Mesenchymal stem cell (in vitro differentiated cells and primary cell): ENCODE results near the gene SPATA24.

Experiments used
- DNase-seq: peaks from one replicate; pipeline ENCODE4 v3.0.0-alpha.2; 2013
- H2AFZ ChIP-seq: one replicate; pipeline ENCODE4 v1.6.1; 2013; ENCODE audit warnings: low read depth, mild to moderate bottlenecking, control low read depth, inconsistent platforms, low read length, moderate library complexity
- H2AK5ac ChIP-seq: 2 replicates; pipeline ENCODE4 v1.6.1; 2013; ENCODE audit warnings: low read length, moderate library complexity, mild to moderate bottlenecking, inconsistent platforms; ENCODE audit not compliant: severe bottlenecking
- H2BK120ac ChIP-seq: one replicate; pipeline ENCODE4 v1.6.1; 2013; ENCODE audit warnings: low read depth, mild to moderate bottlenecking, inconsistent platforms, low read length, moderate library complexity
- H2BK12ac ChIP-seq, 2 experiments: one replicate each; pipeline ENCODE4 v1.6.1; 2013; ENCODE audit warnings: inconsistent platforms in 2 of 2, low read length in 2 of 2, mild to moderate bottlenecking in 2 of 2, moderate library complexity in 2 of 2, control low read depth in 1 of 2
- H2BK15ac ChIP-seq: one replicate; pipeline ENCODE4 v1.6.1; 2013; ENCODE audit warnings: mild to moderate bottlenecking, low read depth, inconsistent platforms; ENCODE audit not compliant: poor library complexity, severe bottlenecking
- H2BK5ac ChIP-seq: 2 replicates; pipeline ENCODE4 v1.6.1; 2013; ENCODE audit warnings: low read depth, mild to moderate bottlenecking, low read length, control low read depth, inconsistent platforms; ENCODE audit not compliant: poor library complexity, severe bottlenecking
- H3K14ac ChIP-seq, 2 experiments: one replicate each; pipeline ENCODE4 v1.6.1; 2013; ENCODE audit warnings: inconsistent platforms in 2 of 2, low read length in 2 of 2, control low read depth in 1 of 2, mild to moderate bottlenecking in 1 of 2, moderate library complexity in 1 of 2
- H3K18ac ChIP-seq, 2 experiments: one replicate each; pipeline ENCODE4 v1.6.1; 2013; ENCODE audit warnings: inconsistent platforms in 2 of 2, low read length in 2 of 2, control low read depth in 1 of 2, low read depth in 1 of 2, mild to moderate bottlenecking in 1 of 2
- H3K23ac ChIP-seq, 2 experiments: one replicate each; pipeline ENCODE4 v1.6.1; 2013; ENCODE audit warnings: inconsistent platforms in 2 of 2, low read length in 2 of 2, mild to moderate bottlenecking in 2 of 2, moderate library complexity in 2 of 2, control low read depth in 1 of 2
- H3K27ac ChIP-seq: 2 replicates; pipeline ENCODE4 v1.5.1; 2013; ENCODE audit warnings: mild to moderate bottlenecking, moderate library complexity, low read length, control low read depth, inconsistent platforms; ENCODE audit not compliant: poor library complexity, severe bottlenecking
- H3K27me3 ChIP-seq, 2 experiments: 2 replicates each; pipeline versions ENCODE4 v1.6.1 to v1.7.0; 2013; ENCODE audit warnings: low read length in 2 of 2, mild to moderate bottlenecking in 2 of 2, moderate library complexity in 2 of 2, control low read depth in 1 of 2, inconsistent platforms in 1 of 2; ENCODE audit not compliant: control insufficient read depth in 1 of 2, insufficient read depth in 1 of 2
- H3K36me3 ChIP-seq, 2 experiments: 2 replicates each; pipeline versions ENCODE4 v1.6.1 to v1.7.0; 2013; ENCODE audit warnings: low read length in 2 of 2, control low read depth in 1 of 2, inconsistent platforms in 1 of 2, low read depth in 1 of 2, mild to moderate bottlenecking in 1 of 2; ENCODE audit not compliant: insufficient read depth in 2 of 2, control insufficient read depth in 1 of 2
- H3K4ac ChIP-seq, 2 experiments: one replicate each; pipeline ENCODE4 v1.6.1; 2013; ENCODE audit warnings: inconsistent platforms in 2 of 2, low read length in 2 of 2, mild to moderate bottlenecking in 2 of 2, moderate library complexity in 2 of 2, control low read depth in 1 of 2, low read depth in 1 of 2
- H3K4me1 ChIP-seq: 2 replicates; pipeline ENCODE4 v1.6.1; 2013; ENCODE audit warnings: low read depth, low read length, control low read depth; ENCODE audit not compliant: control insufficient read depth, insufficient read depth
- H3K4me2 ChIP-seq: 2 replicates; pipeline ENCODE4 v1.6.1; 2013; ENCODE audit warnings: low read length, mild to moderate bottlenecking, inconsistent platforms; ENCODE audit not compliant: poor library complexity, severe bottlenecking
- H3K4me3 ChIP-seq, 2 experiments: 2 replicates each; pipeline versions ENCODE4 v1.5.1 to v1.7.0; 2013; ENCODE audit warnings: low read length in 2 of 2, mild to moderate bottlenecking in 2 of 2, control low read depth in 1 of 2, low read depth in 1 of 2; ENCODE audit not compliant: insufficient read depth in 1 of 2
- H3K79me1 ChIP-seq: replicated peaks from 2 replicates; pipeline ENCODE4 v1.6.1; 2013; ENCODE audit warnings: mild to moderate bottlenecking, control low read depth, low read length, inconsistent platforms; ENCODE audit not compliant: poor library complexity, severe bottlenecking
- H3K9ac ChIP-seq: 2 replicates; pipeline ENCODE4 v1.7.0; 2013; ENCODE audit warnings: mild to moderate bottlenecking, low read length, moderate library complexity
- H3K9me3 ChIP-seq: 2 replicates; pipeline ENCODE4 v1.7.0; 2013; ENCODE audit warnings: mild to moderate bottlenecking, low read length; ENCODE audit not compliant: control insufficient read depth
- H4K8ac ChIP-seq: one replicate; pipeline ENCODE4 v1.6.1; 2013; ENCODE audit warnings: inconsistent platforms, mild to moderate bottlenecking, low read length, moderate library complexity
- H4K91ac ChIP-seq: one replicate; pipeline ENCODE4 v1.6.1; 2013; ENCODE audit warnings: mild to moderate bottlenecking, low read length, inconsistent platforms
- WGBS: methylation state at CpG from one replicate; pipeline ENCODE4 v1.1.7; 2013; ENCODE audit warnings: mixed read lengths; 5-methylcytosine and 5-hydroxymethylcytosine counted together

SPATA24 gene

GRCh38 chr5:139403418-139403786 is 487 bp downstream of the SPATA24 start:
- peaks cover 7% of the 10 kb centered on the region for H3K4me1 ChIP-seq
- peak overlapping the region; percentile 71 for H3K4me2 ChIP-seq
- H2AK5ac ChIP-seq: peak overlapping the region; percentile 36
- H3K79me1 ChIP-seq: peaks cover 7% of the 10 kb centered on the region
- no peak overlapping the region for H2AFZ ChIP-seq
- peak overlapping the region in 1 of 2 experiments; percentile 42 for H3K4ac ChIP-seq
- H3K18ac ChIP-seq: peak overlapping the region; percentile 11 to 86
- H3K36me3 ChIP-seq: peaks cover 7 to 18% of the 10 kb centered on the region in 2 experiments
- H3K23ac ChIP-seq: no peak overlapping the region
- DNase-seq: no peak
- no peaks in the 10 kb centered on the region for H3K27me3 ChIP-seq
- H4K91ac ChIP-seq: no peak overlapping the region
- H3K4me3 ChIP-seq: peak overlapping the region; percentile 65 to 83
- no peaks in the 10 kb centered on the region for H3K9me3 ChIP-seq
- no peak overlapping the region for H2BK120ac ChIP-seq
- H3K9ac ChIP-seq: peak overlapping the region; percentile 90
- peak overlapping the region in 1 of 2 experiments; percentile 44 for H3K14ac ChIP-seq
- no peak overlapping the region for H2BK5ac ChIP-seq
- peak overlapping the region; percentile 96 for H3K27ac ChIP-seq
- H2BK12ac ChIP-seq: no peak overlapping the region
- H2BK15ac ChIP-seq: no peak overlapping the region
- H4K8ac ChIP-seq: peak overlapping the region; percentile 59
- WGBS: 46% methylated on average over 7 of the region's 7 CpGs

GRCh38 chr5:139402561-139403158 is 1.2 kb downstream of the SPATA24 start:
- Histone ChIP-seq H3K18ac (no peak overlapping the region), H3K9ac (peak overlapping the region; percentile 90), H2BK12ac (no peak overlapping the region), H4K8ac (no peak overlapping the region), H3K36me3 (peaks cover 7 to 18% of the 10 kb centered on the region in 2 experiments), H3K4me1 (peaks cover 7% of the 10 kb centered on the region), H3K23ac (no peak overlapping the region), H3K27ac (no peak overlapping the region), H2BK120ac (no peak overlapping the region), H3K14ac (no peak overlapping the region), H3K4me3 (peak overlapping the region in 1 of 2 experiments; percentile 83), H2AK5ac (no peak overlapping the region), H3K27me3 (no peaks in the 10 kb centered on the region), H3K4ac (no peak overlapping the region), H3K4me2 (no peak overlapping the region), H3K9me3 (no peaks in the 10 kb centered on the region), H2BK5ac (no peak overlapping the region), H2BK15ac (peak overlapping the region; percentile 80), H2AFZ (no peak overlapping the region), H4K91ac (no peak overlapping the region), H3K79me1 (peaks cover 7% of the 10 kb centered on the region)
- DNase-seq: peak; percentile 26
- WGBS: 75% methylated on average over 7 of the region's 7 CpGs

- Histone ChIP-seq H4K91ac (no peak overlapping the region), H3K79me1 (peaks cover 7% of the 10 kb centered on the region), H4K8ac (no peak overlapping the region), H2AFZ (no peak overlapping the region), H3K36me3 (peaks cover 7 to 20% of the 10 kb centered on the region in 2 experiments), H3K18ac (no peak overlapping the region), H3K9me3 (no peaks in the 10 kb centered on the region), H3K27me3 (no peaks in the 10 kb centered on the region), H2BK12ac (no peak overlapping the region), H3K27ac (no peak overlapping the region), H3K4me3 (no peak overlapping the region), H3K4me2 (no peak overlapping the region), H3K4ac (no peak overlapping the region), H3K9ac (no peak overlapping the region), H2BK120ac (no peak overlapping the region), H3K14ac (no peak overlapping the region), H2AK5ac (no peak overlapping the region), H2BK15ac (no peak overlapping the region), H2BK5ac (no peak overlapping the region), H3K23ac (no peak overlapping the region), H3K4me1 (peaks cover 7% of the 10 kb centered on the region)
- no peak for DNase-seq
- WGBS: 96% methylated on average over 8 of the region's 10 CpGs
These were observed 2.3 kb downstream of the SPATA24 start for GRCh38 chr5:139401546-139401945.

- Histone ChIP-seq H3K9ac (no peak overlapping the region), H3K4me1 (peaks cover 15% of the 10 kb centered on the region), H3K36me3 (peaks cover 7 to 20% of the 10 kb centered on the region in 2 experiments), H2BK120ac (no peak overlapping the region), H3K4me2 (no peak overlapping the region), H3K23ac (no peak overlapping the region), H2BK12ac (no peak overlapping the region), H4K91ac (peak overlapping the region; percentile 31), H3K27me3 (peaks cover 7 to 10% of the 10 kb centered on the region in 2 experiments), H3K79me1 (peaks cover 7% of the 10 kb centered on the region), H3K14ac (no peak overlapping the region), H3K4me3 (no peak overlapping the region), H3K27ac (no peak overlapping the region), H3K18ac (no peak overlapping the region), H2AFZ (no peak overlapping the region), H3K4ac (no peak overlapping the region), H3K9me3 (no peaks in the 10 kb centered on the region), H2AK5ac (no peak overlapping the region), H4K8ac (no peak overlapping the region), H2BK5ac (no peak overlapping the region), H2BK15ac (no peak overlapping the region)
- no peak for DNase-seq
- 94% methylated on average over 6 of the region's 6 CpGs for WGBS
These were observed 4.3 kb downstream of the SPATA24 start for GRCh38 chr5:139399501-139400121.
